ENCODE measurements around the gene LRRC47.

LRRC47 gene

GRCh38 chr1:3777647-3778589 lies 18.4 kb downstream of the LRRC47 start:
- Histone ChIP-seq H3K36me3 (ENCODE audit: control insufficient read depth, low read length) (peaks cover 40% of the 10 kb centered on the region), H3K4me2 (ENCODE audit: low read length) (no peak overlapping the region), H3K4me1 (ENCODE audit: control insufficient read depth, low read length) (peaks cover 16% of the 10 kb centered on the region), H3K9me2 (replicated peaks; ENCODE audit: control insufficient read depth, low read length) (no peaks in the 10 kb centered on the region), H3K27ac (ENCODE audit: low read depth, low read length) (no peak overlapping the region), H3K79me2 (ENCODE audit: control insufficient read depth, low read length) (no peaks in the 10 kb centered on the region), H3K27me3 (ENCODE audit: control insufficient read depth, low read length) (peaks cover 14% of the 10 kb centered on the region), H3K4me3 (ENCODE audit: low read length) (no peak overlapping the region), H3F3A (ENCODE audit: control insufficient read depth, insufficient read depth) (no peaks in the 10 kb centered on the region), H4K20me1 (ENCODE audit: control insufficient read depth, insufficient read depth, low read depth, low read length) (no peaks in the 10 kb centered on the region), H3K9me3 (ENCODE audit: control insufficient read depth, insufficient read depth, low read length) (no peaks in the 10 kb centered on the region)
- no peak for TF ChIP-seq EZH2phosphoT487 (IDR thresholded peaks at IDR 0.05; ENCODE audit: borderline replicate concordance, low read length)
- no peak for TF ChIP-seq CTCF (IDR thresholded peaks at IDR 0.05; ENCODE audit: low read depth, low read length, poor library complexity, severe bottlenecking)

GRCh38 chr1:3777078-3777547 lies 19.2 kb downstream of the LRRC47 start:
- Histone ChIP-seq H3K4me1 (ENCODE audit: control insufficient read depth, low read length) (peaks cover 21% of the 10 kb centered on the region), H3K27me3 (ENCODE audit: control insufficient read depth, low read length) (peaks cover 17% of the 10 kb centered on the region), H3K36me3 (ENCODE audit: control insufficient read depth, low read length) (peaks cover 32% of the 10 kb centered on the region), H3K79me2 (ENCODE audit: control insufficient read depth, low read length) (no peaks in the 10 kb centered on the region), H3K9me2 (replicated peaks; ENCODE audit: control insufficient read depth, low read length) (no peaks in the 10 kb centered on the region), H3K9me3 (ENCODE audit: control insufficient read depth, insufficient read depth, low read length) (no peaks in the 10 kb centered on the region), H3K27ac (ENCODE audit: low read depth, low read length) (no peak overlapping the region), H3K4me3 (ENCODE audit: low read length) (no peak overlapping the region), H3F3A (ENCODE audit: control insufficient read depth, insufficient read depth) (no peaks in the 10 kb centered on the region), H3K4me2 (ENCODE audit: low read length) (no peak overlapping the region), H4K20me1 (ENCODE audit: control insufficient read depth, insufficient read depth, low read depth, low read length) (no peaks in the 10 kb centered on the region)
- TF ChIP-seq CTCF (IDR thresholded peaks at IDR 0.05; ENCODE audit: low read depth, low read length, poor library complexity, severe bottlenecking) (no peak), EZH2phosphoT487 (IDR thresholded peaks at IDR 0.05; ENCODE audit: borderline replicate concordance, low read length) (no peak)

- peaks cover 25% of the 10 kb centered on the region for H3K36me3 ChIP-seq (ENCODE audit: control insufficient read depth, low read length)
- TF ChIP-seq EZH2phosphoT487 (IDR thresholded peaks at IDR 0.05; ENCODE audit: borderline replicate concordance, low read length) (no peak), CTCF (IDR thresholded peaks at IDR 0.05; ENCODE audit: low read depth, low read length, poor library complexity, severe bottlenecking) (no peak)
- peaks cover 28% of the 10 kb centered on the region for H3K4me1 ChIP-seq (ENCODE audit: control insufficient read depth, low read length)
- H3K9me3 ChIP-seq (ENCODE audit: control insufficient read depth, insufficient read depth, low read length) = no peaks in the 10 kb centered on the region
- H3K79me2 ChIP-seq (ENCODE audit: control insufficient read depth, low read length) = no peaks in the 10 kb centered on the region
- no peak overlapping the region for H3K27ac ChIP-seq (ENCODE audit: low read depth, low read length)
- H3K27me3 ChIP-seq (ENCODE audit: control insufficient read depth, low read length) = peaks cover 17% of the 10 kb centered on the region
- H3K4me2 ChIP-seq (ENCODE audit: low read length) = no peak overlapping the region
- H3K4me3 ChIP-seq (ENCODE audit: low read length) = no peak overlapping the region
- no peaks in the 10 kb centered on the region for H3F3A ChIP-seq (ENCODE audit: control insufficient read depth, insufficient read depth)
- H4K20me1 ChIP-seq (ENCODE audit: control insufficient read depth, insufficient read depth, low read depth, low read length) = no peaks in the 10 kb centered on the region
- H3K9me2 ChIP-seq (replicated peaks; ENCODE audit: control insufficient read depth, low read length) = no peaks in the 10 kb centered on the region
Measured at GRCh38 chr1:3776231-3776961, 19.9 kb downstream of the LRRC47 start.

Measured in DOHH2 (cell line).